B cell (primary cell): ENCODE results near the gene EPHB3. TPM values are rescaled to one million over a fixed set of nuclear protein-coding genes. Genes with fewer than 3 reads are reported as not detected.

Source experiments
- ATAC-seq: fragments of 200-7000 bp; cut with Tn5 transposase; one replicate; pipeline ENCODE4 v1.10.0; 2021; ENCODE audit warnings: low read depth, mild to moderate bottlenecking, moderate number of reproducible peaks, moderate library complexity
- CTCF ChIA-PET: fragments of 350-600 bp; sonication (Branson Sonifier 250); formaldehyde crosslinking; loops from one replicate; lab custom pipeline; 2021; ENCODE audit warnings: antibody characterized with exemption, inconsistent platforms; lab: Charles Lee
- POLR2A ChIA-PET: fragments of 350-600 bp; sonication (Branson Sonifier 250); formaldehyde crosslinking; loops from one replicate; lab custom pipeline; 2021; ENCODE audit warnings: antibody characterized with exemption; lab: Charles Lee
- DNase-seq: peaks from one replicate; pipeline ENCODE4 v3.0.0; 2013
- H2AFZ ChIP-seq: 2 replicates; pipeline ENCODE4 v1.6.1; 2012; ENCODE audit warnings: mild to moderate bottlenecking, low read depth, low read length; ENCODE audit not compliant: insufficient read depth, poor library complexity, severe bottlenecking
- H3K27ac ChIP-seq, 2 donors: 1 replicate in 1 of 2; 2 replicates in 1 of 2; pipeline ENCODE4 v1.5.1; 2012 to 2013; ENCODE audit warnings: low read length in 2 of 2, mild to moderate bottlenecking in 2 of 2, moderate library complexity in 1 of 2
- H3K27me3 ChIP-seq, 4 experiments: fragments of 200-600 bp in 1 of 4; sonication (generic) in 1 of 4; replicated peaks in 1 of 4; 1 replicate in 2 of 4; 2 replicates in 2 of 4; pipeline versions ENCODE4 v1.6.1 to v1.7.0; 2013 to 2016; ENCODE audit warnings: low read length in 3 of 4, mild to moderate bottlenecking in 2 of 4, mixed read lengths in 1 of 4, moderate library complexity in 1 of 4; ENCODE audit not compliant: insufficient read depth in 4 of 4, control insufficient read depth in 3 of 4; ENCODE audit errors: control extremely low read depth in 1 of 4
- H3K36me3 ChIP-seq, 2 experiments: replicated peaks in 1 of 2; 1 replicate in 1 of 2; 2 replicates in 1 of 2; pipeline versions ENCODE4 v1.6.1 to v1.7.1; 2013; ENCODE audit warnings: low read length in 1 of 2; ENCODE audit not compliant: insufficient read depth in 2 of 2, control insufficient read depth in 1 of 2; ENCODE audit errors: control extremely low read depth in 1 of 2, extremely low read depth in 1 of 2
- H3K4me1 ChIP-seq, 2 donors: fragments of 200-600 bp in 1 of 2; sonication (generic) in 1 of 2; 1 replicate in 1 of 2; 2 replicates in 1 of 2; pipeline versions ENCODE4 v1.5.1 to v1.6.1; 2013 to 2017; ENCODE audit warnings: low read length in 2 of 2; ENCODE audit not compliant: control insufficient read depth in 2 of 2, insufficient read depth in 2 of 2
- H3K4me2 ChIP-seq: replicated peaks from 2 replicates; pipeline ENCODE3; 2012; ENCODE audit warnings: mild to moderate bottlenecking, low read depth, low read length; ENCODE audit not compliant: poor library complexity, severe bottlenecking
- H3K4me3 ChIP-seq, 5 experiments: fragments of 200-600 bp in 1 of 5; sonication (generic) in 1 of 5; 1 replicate in 3 of 5; 2 replicates in 2 of 5; pipeline versions ENCODE4 v1.5.1 to v1.7.0; 2011 to 2016; ENCODE audit warnings: low read length in 4 of 5, mild to moderate bottlenecking in 4 of 5, low read depth in 2 of 5, control low read depth in 1 of 5, moderate library complexity in 1 of 5; ENCODE audit not compliant: insufficient read depth in 1 of 5; ENCODE audit errors: control extremely low read depth in 1 of 5, extremely low read depth in 1 of 5
- H3K79me2 ChIP-seq: fragments of 200-600 bp; sonication (generic); one replicate; pipeline ENCODE4 v1.6.0; 2016; ENCODE audit warnings: low read length; ENCODE audit not compliant: control insufficient read depth, insufficient read depth
- H3K9ac ChIP-seq: fragments of 200-600 bp; sonication (generic); 2 replicates; pipeline ENCODE4 v1.6.1; 2017; ENCODE audit warnings: mild to moderate bottlenecking, low read length, moderate library complexity
- H3K9me3 ChIP-seq, 3 donors: one replicate each; pipeline versions ENCODE4 v1.6.1 to v1.7.1; 2013; ENCODE audit warnings: low read length in 2 of 3; ENCODE audit not compliant: control insufficient read depth in 2 of 3, insufficient read depth in 1 of 3; ENCODE audit errors: control extremely low read depth in 1 of 3
- H4K20me1 ChIP-seq: 2 replicates; pipeline ENCODE4 v1.6.0; 2012; ENCODE audit warnings: mild to moderate bottlenecking, low read length; ENCODE audit not compliant: insufficient read depth, control insufficient read depth, poor library complexity, severe bottlenecking
- H3K27ac Mint-ChIP-seq: one replicate; pipeline ENCODE4 v1.8.0; 2021; ENCODE audit warnings: mixed read lengths
- H3K27me3 Mint-ChIP-seq: one replicate; pipeline ENCODE4 v1.8.0; 2021; ENCODE audit warnings: mixed read lengths
- H3K4me1 Mint-ChIP-seq: one replicate; pipeline ENCODE4 v1.8.0; 2021; ENCODE audit warnings: mixed read lengths
- H3K4me3 Mint-ChIP-seq: one replicate; pipeline ENCODE4 v1.8.0; 2021; ENCODE audit warnings: mixed read lengths
- H3K9me3 Mint-ChIP-seq: one replicate; pipeline ENCODE4 v1.8.0; 2022; ENCODE audit warnings: mixed read lengths; ENCODE audit not compliant: insufficient read depth
- EZH2 ChIP-seq: IDR thresholded peaks from 2 replicates; pipeline ENCODE4 v1.6.1; 2012; ENCODE audit warnings: borderline replicate concordance, low read depth, mild to moderate bottlenecking, moderate library complexity, low read length; ENCODE audit not compliant: insufficient read depth, poor library complexity, severe bottlenecking
- WGBS: methylation state at CpG from one replicate; pipeline ENCODE4 v1.1.5; 2013; ENCODE audit warnings: missing lambda C conversion rate; ENCODE audit not compliant: insufficient coverage; 5-methylcytosine and 5-hydroxymethylcytosine counted together
- intact Hi-C: fragments of 100-400 bp; cut with micrococcal nuclease; formaldehyde crosslinking; loops from one replicate; pipeline ENCODE4 v1.10.0; 2022
- polyA plus RNA-seq: library from polyadenylated mRNA; depleted of rRNA; stranded (reverse); fragments of >200 nt; gene quantifications from 2 replicates; pipeline ENCODE4 v1.2.3, GENCODE V29; 2012
- total RNA-seq, 2 donors: library from RNA; stranded (reverse); fragments of 120-200 nt in 1 of 2; gene quantifications; 1 replicate in 1 of 2; 2 replicates in 1 of 2; pipeline versions ENCODE4 v1.2.3 to v1.2.4, GENCODE V29; 2013 to 2022
- TF ChIP-seq, protein P1 (sequence below): fragments of 200-600 bp; IDR thresholded peaks from one replicate; pipeline ENCODE4 v1.8.0; 2022; ENCODE audit warnings: antibody characterized with exemption, mild to moderate bottlenecking

The EPHB3 gene
- total and polyA plus RNA-seq, 2 donors (not counting 1 experiment from before 2014, with no cell fraction given) = 0.06 to 0.07 TPM

DNA sequence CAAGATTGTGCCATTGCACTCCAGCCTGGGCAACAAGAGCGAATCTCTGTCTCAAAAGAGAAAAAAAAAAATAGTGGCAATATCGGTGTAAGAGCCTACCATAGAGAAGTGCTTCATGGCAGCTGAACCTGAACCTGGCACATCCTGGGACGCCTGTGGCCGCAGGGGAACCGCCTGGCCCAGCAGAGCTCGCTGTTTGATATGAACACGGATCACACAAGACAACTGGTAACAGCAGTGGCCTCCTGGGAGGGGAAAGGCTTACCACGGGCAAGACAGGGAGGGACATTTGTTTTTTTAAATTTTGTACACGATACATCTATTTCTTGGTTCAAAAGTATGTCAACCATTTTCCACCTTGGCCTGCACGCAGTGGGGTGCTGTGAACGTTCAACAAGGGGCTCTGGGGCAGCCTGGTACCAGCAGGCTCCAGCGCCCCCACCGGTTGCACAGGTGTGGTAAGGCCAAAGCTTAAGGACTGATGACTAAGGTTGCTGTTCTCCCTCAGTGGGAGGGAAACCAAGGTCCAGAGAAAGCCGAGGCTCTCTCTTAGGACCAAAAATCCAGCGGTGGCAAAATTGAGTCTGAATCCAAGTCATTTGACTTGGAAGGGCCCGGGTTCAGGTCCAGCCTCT, 21.7 kb upstream of the EPHB3 start:
- Histone ChIP-seq H3K27me3 (peaks cover 0 to 23% (median 6%) of the 10 kb centered on the region in 4 experiments), H3K27ac (no peak overlapping the region), H3K9me3 (no peaks in the 10 kb centered on the region), H3K79me2 (no peaks in the 10 kb centered on the region), H4K20me1 (no peaks in the 10 kb centered on the region), H3K4me3 (no peak overlapping the region), H3K4me2 (no peak overlapping the region), H3K4me1 (peaks cover 6% of the 10 kb centered on the region in 2 donors), H3K9ac (no peak overlapping the region), H2AFZ (no peak overlapping the region), H3K36me3 (no peaks in the 10 kb centered on the region)
- no peak for ATAC-seq
- Mint-ChIP-seq H3K4me1 (peaks cover 2% of the 10 kb centered on the region), H3K4me3 (no peak overlapping the region), H3K9me3 (no peaks in the 10 kb centered on the region), H3K27ac (no peak overlapping the region), H3K27me3 (peaks cover 42% of the 10 kb centered on the region)
- POLR2A ChIA-PET = no interaction called here
- no peak for TF ChIP-seq EZH2
- no peak for DNase-seq
- WGBS = 91% methylated on average over 15 of the region's 16 CpGs
- CTCF ChIA-PET = interaction anchor here (1.1 to 6.7 kb wide), 9 partner anchors 9 to 211 kb away, joined by 3 to 42 read pairs (median 9); no protein-coding TSS in a partner anchor
- intact Hi-C loops = no loop called here

DNA sequence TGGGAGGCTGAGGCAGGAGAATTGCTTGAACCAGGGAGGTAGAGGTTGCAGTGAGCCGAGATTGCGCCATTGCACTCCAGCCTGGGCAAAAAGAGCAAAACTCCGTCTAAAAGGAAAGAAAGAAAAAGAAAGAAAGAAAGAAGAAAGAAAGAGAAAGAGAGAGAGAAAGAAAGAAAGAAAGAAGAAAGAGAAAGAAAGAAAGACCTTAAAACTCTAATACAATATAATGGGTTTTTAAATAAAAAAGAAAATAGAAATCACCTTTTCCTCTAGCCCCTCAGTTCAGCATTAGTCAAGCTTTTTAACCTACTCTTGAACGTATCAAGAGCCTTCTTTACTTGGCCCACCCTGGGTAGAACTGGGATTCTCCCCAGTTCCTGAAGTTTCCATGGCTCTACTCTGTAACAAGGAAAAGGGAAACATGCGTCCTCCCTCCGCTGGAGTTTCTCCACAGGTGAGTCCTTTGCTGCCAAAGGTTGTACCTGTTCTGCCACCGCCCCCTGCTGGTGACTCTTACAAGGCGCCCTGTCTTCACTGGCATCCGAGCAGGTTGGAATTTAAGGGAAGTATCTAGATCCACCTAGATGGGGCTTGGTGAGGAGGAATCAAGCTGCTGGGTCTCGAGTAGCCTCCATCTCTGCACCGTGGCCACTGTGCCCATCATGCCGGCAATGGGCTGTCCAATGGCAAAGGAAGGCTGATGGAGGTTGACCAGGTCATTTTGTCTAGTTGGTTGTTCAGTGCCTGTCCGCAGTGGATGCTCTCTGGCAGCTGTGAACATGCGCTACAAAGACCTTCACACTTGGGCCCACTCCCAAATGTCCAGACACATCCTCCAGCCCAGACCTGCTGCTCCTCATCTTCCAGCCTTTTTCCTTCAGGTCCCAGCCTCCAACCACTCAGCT, 20.6 kb upstream of the EPHB3 start:
- H3K4me1 ChIP-seq = peaks cover 6 to 8% of the 10 kb centered on the region in 2 donors
- H3K9ac ChIP-seq = no peak overlapping the region
- POLR2A ChIA-PET = no interaction called here
- Mint-ChIP-seq H3K4me3 (no peak overlapping the region), H3K9me3 (no peaks in the 10 kb centered on the region), H3K27ac (no peak overlapping the region), H3K4me1 (peaks cover 4% of the 10 kb centered on the region), H3K27me3 (peaks cover 39% of the 10 kb centered on the region)
- H3K79me2 ChIP-seq = no peaks in the 10 kb centered on the region
- H2AFZ ChIP-seq = no peak overlapping the region
- intact Hi-C loops = no loop called here
- CTCF ChIA-PET = interaction anchor here (0.6 to 6.7 kb wide), 21 partner anchors 9 to 645 kb away, joined by 3 to 42 read pairs (median 6); partner anchors contain the start of gene EPHB3
- no peaks in the 10 kb centered on the region for H3K9me3 ChIP-seq
- WGBS = 32% methylated on average over 12 of the region's 14 CpGs
- peak; percentile 80 for DNase-seq
- no peak overlapping the region for H3K4me2 ChIP-seq
- peaks cover 0 to 23% (median 6%) of the 10 kb centered on the region in 4 experiments for H3K27me3 ChIP-seq
- H4K20me1 ChIP-seq = no peaks in the 10 kb centered on the region
- peak; percentile 40 for ATAC-seq
- H3K4me3 ChIP-seq = no peak overlapping the region
- TF ChIP-seq, protein P1, sequence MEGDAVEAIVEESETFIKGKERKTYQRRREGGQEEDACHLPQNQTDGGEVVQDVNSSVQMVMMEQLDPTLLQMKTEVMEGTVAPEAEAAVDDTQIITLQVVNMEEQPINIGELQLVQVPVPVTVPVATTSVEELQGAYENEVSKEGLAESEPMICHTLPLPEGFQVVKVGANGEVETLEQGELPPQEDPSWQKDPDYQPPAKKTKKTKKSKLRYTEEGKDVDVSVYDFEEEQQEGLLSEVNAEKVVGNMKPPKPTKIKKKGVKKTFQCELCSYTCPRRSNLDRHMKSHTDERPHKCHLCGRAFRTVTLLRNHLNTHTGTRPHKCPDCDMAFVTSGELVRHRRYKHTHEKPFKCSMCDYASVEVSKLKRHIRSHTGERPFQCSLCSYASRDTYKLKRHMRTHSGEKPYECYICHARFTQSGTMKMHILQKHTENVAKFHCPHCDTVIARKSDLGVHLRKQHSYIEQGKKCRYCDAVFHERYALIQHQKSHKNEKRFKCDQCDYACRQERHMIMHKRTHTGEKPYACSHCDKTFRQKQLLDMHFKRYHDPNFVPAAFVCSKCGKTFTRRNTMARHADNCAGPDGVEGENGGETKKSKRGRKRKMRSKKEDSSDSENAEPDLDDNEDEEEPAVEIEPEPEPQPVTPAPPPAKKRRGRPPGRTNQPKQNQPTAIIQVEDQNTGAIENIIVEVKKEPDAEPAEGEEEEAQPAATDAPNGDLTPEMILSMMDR = peak; percentile 85
- no peak for TF ChIP-seq EZH2
- H3K36me3 ChIP-seq = no peaks in the 10 kb centered on the region
- H3K27ac ChIP-seq = no peak overlapping the region
